ENCODE data around the gene GOLGA8A. TPM values are rescaled to one million over a fixed set of nuclear protein-coding genes. Genes with fewer than 3 reads are reported as not detected.
A peak's percentile ranks its signal among the peaks of the same experiment; 100 is the strongest.

Gene GOLGA8A
- total RNA-seq, 6 experiments from 2014 or later, result 8.8 to 24.3 (median 16.3) TPM

DNA sequence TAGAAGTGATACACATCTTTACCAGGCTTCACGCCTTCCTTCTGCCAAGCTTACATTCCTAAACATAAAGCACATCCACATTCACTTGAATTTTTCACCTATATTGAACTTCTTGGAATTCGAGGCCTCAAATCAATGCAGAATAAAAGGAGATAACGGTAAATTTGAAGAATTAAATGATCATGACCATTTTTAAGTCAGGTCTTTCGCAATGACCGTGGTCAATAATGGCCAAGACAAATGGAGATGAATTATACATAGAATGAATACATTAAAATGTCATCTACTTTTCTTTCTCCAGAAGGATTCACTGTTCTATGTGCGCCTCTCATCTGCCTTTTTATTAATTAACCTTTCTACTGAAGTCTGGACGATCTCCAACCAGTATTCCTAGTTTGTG is 5.3 kb upstream of the GOLGA8A start:
- Histone ChIP-seq H3K9me3 (no peaks in the 10 kb centered on the region), H3K27ac (no peak overlapping the region), H3K36me3 (no peaks in the 10 kb centered on the region), H3K4me1 (no peaks in the 10 kb centered on the region), H3K27me3 (no peaks in the 10 kb centered on the region), H3K4me3 (no peak overlapping the region)
- DNase-seq (no peak), ATAC-seq (no peak)
- TF ChIP-seq, protein P1, sequence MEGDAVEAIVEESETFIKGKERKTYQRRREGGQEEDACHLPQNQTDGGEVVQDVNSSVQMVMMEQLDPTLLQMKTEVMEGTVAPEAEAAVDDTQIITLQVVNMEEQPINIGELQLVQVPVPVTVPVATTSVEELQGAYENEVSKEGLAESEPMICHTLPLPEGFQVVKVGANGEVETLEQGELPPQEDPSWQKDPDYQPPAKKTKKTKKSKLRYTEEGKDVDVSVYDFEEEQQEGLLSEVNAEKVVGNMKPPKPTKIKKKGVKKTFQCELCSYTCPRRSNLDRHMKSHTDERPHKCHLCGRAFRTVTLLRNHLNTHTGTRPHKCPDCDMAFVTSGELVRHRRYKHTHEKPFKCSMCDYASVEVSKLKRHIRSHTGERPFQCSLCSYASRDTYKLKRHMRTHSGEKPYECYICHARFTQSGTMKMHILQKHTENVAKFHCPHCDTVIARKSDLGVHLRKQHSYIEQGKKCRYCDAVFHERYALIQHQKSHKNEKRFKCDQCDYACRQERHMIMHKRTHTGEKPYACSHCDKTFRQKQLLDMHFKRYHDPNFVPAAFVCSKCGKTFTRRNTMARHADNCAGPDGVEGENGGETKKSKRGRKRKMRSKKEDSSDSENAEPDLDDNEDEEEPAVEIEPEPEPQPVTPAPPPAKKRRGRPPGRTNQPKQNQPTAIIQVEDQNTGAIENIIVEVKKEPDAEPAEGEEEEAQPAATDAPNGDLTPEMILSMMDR (IDR thresholded peaks at IDR 0.05), result no peak
- no peak for TF ChIP-seq POLR2A (IDR thresholded peaks at IDR 0.05)
- 60% methylated on average over 7 of the region's 7 CpGs for WGBS (ENCODE audit: insufficient coverage, low coverage, low lambda C conversion rate, missing lambda C conversion rate)
- intact Hi-C loops (cut with DNase I), result no loop called here

DNA sequence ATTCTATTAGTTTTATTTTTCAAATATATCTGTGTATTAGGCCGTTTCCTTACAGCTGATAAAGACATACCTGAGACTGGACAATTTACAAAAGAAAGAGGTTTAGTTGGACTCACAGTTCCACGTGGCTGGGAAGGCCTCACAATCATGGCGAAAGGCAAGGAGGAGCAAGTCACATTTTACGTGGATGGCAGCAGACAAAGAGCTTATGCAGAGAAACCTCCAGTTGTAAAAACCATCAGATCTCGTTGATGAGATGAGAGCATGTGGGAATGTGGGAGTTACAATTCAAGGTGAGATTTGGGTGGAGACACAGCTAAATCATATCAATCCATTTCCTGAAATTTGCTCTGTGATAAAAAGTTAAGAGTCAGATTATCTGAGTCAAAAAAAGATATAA is 2.3 kb upstream of the GOLGA8A start:
- no peak for DNase-seq
- TF ChIP-seq POLR2A (IDR thresholded peaks at IDR 0.05), result no peak
- TF ChIP-seq, protein P1 (IDR thresholded peaks at IDR 0.05), result no peak
- H3K27ac ChIP-seq, result no peak overlapping the region
- no peak for ATAC-seq
- H3K36me3 ChIP-seq, result no peaks in the 10 kb centered on the region
- H3K4me1 ChIP-seq, result no peaks in the 10 kb centered on the region
- no peaks in the 10 kb centered on the region for H3K9me3 ChIP-seq
- WGBS (ENCODE audit: insufficient coverage, low coverage, low lambda C conversion rate, missing lambda C conversion rate), result 63% methylated on average over 5 of the region's 5 CpGs
- intact Hi-C loops (cut with DNase I), result no loop called here
- H3K4me3 ChIP-seq, result no peak overlapping the region
- no peaks in the 10 kb centered on the region for H3K27me3 ChIP-seq

DNA sequence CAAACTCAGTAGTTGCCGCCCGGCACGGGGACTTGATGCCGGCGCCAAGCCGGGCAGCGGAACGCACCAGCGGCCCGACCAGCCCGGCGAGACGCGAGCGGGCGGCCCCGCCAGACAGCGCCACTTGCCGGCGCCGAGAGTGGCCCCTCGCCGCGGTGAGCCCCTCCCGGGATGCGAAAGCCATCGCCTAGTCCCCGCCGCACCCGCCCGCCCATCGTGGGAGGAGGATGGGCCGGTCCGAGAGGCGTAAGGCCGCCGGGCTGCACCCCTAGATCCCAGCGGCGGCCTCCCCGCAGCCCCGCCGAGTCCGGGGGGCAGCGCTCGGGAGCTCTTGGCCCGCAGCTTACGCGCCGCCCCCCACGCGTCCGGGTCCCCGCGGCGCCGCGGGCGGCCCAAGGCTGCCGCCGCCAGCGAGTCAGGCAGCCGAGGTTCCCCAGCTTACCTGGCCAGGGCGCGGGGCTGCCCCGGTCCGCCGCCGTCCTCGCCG is 609 bp downstream of the GOLGA8A start:
- Histone ChIP-seq H3K27me3 (no peaks in the 10 kb centered on the region), H3K4me3 (peak overlapping the region in 1 of 3 donors; percentile 52), H3K27ac (no peak overlapping the region), H3K9me3 (no peaks in the 10 kb centered on the region), H3K4me1 (no peaks in the 10 kb centered on the region), H3K36me3 (no peaks in the 10 kb centered on the region)
- ATAC-seq (peak in 2 of 4 donors; percentile 28 to 76), DNase-seq (peak in 1 of 3 donors; percentile 50)
- WGBS (ENCODE audit: insufficient coverage, low coverage, low lambda C conversion rate, missing lambda C conversion rate), result no CpG with 5 or more reads among the region's 70 CpGs
- intact Hi-C loops (cut with DNase I), result no loop called here
- TF ChIP-seq, protein P1 (IDR thresholded peaks at IDR 0.05), result no peak
- TF ChIP-seq POLR2A (IDR thresholded peaks at IDR 0.05), result no peak

DNA sequence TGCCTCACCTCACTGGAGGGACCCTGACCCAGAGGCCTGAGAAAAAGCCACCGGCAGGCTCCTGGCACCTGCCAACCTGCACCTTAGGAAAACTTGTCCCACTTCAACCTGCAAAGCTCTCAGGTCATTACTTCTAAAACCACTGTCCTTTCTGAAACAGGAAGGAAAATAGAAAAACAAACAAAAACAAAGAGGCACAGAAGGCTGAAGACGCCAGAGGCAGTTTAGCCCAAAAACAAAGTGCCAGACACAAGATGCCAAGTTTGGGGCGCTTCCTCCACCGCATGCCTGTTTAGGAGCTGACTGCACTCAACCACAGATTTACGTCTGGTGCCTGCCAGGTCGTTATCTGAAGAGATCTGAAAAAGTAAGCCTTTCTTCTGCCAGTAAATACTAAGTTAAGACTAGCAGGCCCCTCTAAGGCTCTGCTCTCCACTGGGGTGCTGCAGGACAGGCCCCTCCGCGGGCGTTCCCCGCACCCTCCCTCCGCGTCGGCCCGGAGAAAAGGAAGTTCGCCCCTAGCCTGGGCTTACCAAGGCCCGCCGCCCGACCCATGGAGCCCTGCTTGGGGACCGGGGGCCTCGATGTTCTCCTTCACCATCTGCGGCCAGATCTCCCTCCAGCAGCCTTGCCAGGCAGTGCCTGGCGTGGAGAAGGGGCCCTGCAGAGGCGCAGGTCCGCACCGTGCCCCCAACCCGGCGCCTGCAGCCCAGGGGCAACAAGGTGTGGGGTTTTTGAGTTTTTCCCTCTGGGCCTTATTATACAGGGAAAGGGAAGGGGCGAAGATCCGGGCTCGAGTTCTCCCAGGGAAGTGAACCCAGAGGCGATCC is 1.3 kb downstream of the GOLGA8A start:
- Histone ChIP-seq H3K9me3 (no peaks in the 10 kb centered on the region), H3K27ac (no peak overlapping the region), H3K27me3 (no peaks in the 10 kb centered on the region), H3K4me3 (peak overlapping the region in 1 of 3 donors; percentile 52), H3K4me1 (no peaks in the 10 kb centered on the region), H3K36me3 (no peaks in the 10 kb centered on the region)
- TF ChIP-seq, protein P1 (IDR thresholded peaks at IDR 0.05), result no peak
- no peak for TF ChIP-seq POLR2A (IDR thresholded peaks at IDR 0.05)
- intact Hi-C loops (cut with DNase I), result no loop called here
- 9% methylated on average over 12 of the region's 31 CpGs for WGBS (ENCODE audit: insufficient coverage, low coverage, low lambda C conversion rate, missing lambda C conversion rate)
- DNase-seq, result no peak
- peak in 2 of 4 donors; percentile 23 to 26 for ATAC-seq
